HepG2 (cell line): ENCODE measurements around the gene SBK1. TPM values are rescaled to one million over a fixed set of nuclear protein-coding genes. Genes with fewer than 3 reads are reported as not detected.

Experiments
- CENPT ChIP-seq: sonication (generic); formaldehyde crosslinking; IDR thresholded peaks from 2 replicates; pipeline ENCODE4 v1.8.0; 2022; ENCODE audit warnings: low read depth, mild to moderate bottlenecking, moderate library complexity, missing genetic modification reagents
- HOXA3 ChIP-seq: sonication (generic); formaldehyde crosslinking; IDR thresholded peaks from 2 replicates; pipeline ENCODE4 v1.5.0; 2020; ENCODE audit warnings: missing genetic modification reagents
- IRX3 ChIP-seq: sonication (generic); formaldehyde crosslinking; IDR thresholded peaks from 2 replicates; pipeline ENCODE4 v1.8.1; 2023; ENCODE audit warnings: mild to moderate bottlenecking, low read depth, missing genetic modification reagents, borderline replicate concordance
- MTF2 ChIP-seq: sonication (generic); formaldehyde crosslinking; IDR thresholded peaks from 2 replicates; pipeline ENCODE4 v1.5.0; 2020; ENCODE audit warnings: missing genetic modification reagents, borderline replicate concordance
- PAX8 ChIP-seq: sonication (generic); formaldehyde crosslinking; IDR thresholded peaks from 2 replicates; pipeline ENCODE4 v1.8.0; 2022; ENCODE audit warnings: mild to moderate bottlenecking, missing genetic modification reagents, borderline replicate concordance
- POLR2A ChIP-seq, 2 experiments: IDR thresholded peaks; 2 replicates each; pipeline ENCODE4 v1.6.1; 2011; ENCODE audit warnings: low read depth in 2 of 2, low read length in 2 of 2, mild to moderate bottlenecking in 1 of 2, moderate library complexity in 1 of 2; ENCODE audit not compliant: insufficient read depth in 1 of 2
- POLR2AphosphoS5 ChIP-seq: IDR thresholded peaks from 2 replicates; pipeline ENCODE4 v1.6.1; 2012; ENCODE audit warnings: low read depth, low read length
- THAP11 ChIP-seq: IDR thresholded peaks from 2 replicates; pipeline ENCODE4 v1.6.1; 2016; ENCODE audit warnings: missing biosample characterization, missing genetic modification reagents
- ZBTB33 ChIP-seq: sonication (generic); formaldehyde crosslinking; IDR thresholded peaks from 2 replicates; pipeline ENCODE4 v1.4.0; 2020; ENCODE audit warnings: missing genetic modification reagents
- ZNF274 ChIP-seq: sonication (generic); formaldehyde crosslinking; IDR thresholded peaks from 2 replicates; pipeline ENCODE4 v1.5.1; 2020; ENCODE audit warnings: mild to moderate bottlenecking, missing genetic modification reagents
- ZNF292 ChIP-seq: sonication (generic); formaldehyde crosslinking; IDR thresholded peaks from 2 replicates; pipeline ENCODE4 v1.8.1; 2022; ENCODE audit warnings: mild to moderate bottlenecking, low read depth, missing genetic modification reagents, borderline replicate concordance
- ZNF580 ChIP-seq: IDR thresholded peaks from 2 replicates; pipeline ENCODE4 v1.6.1; 2016; ENCODE audit warnings: low read depth, borderline replicate concordance
- ZNF713 ChIP-seq: sonication (generic); formaldehyde crosslinking; IDR thresholded peaks from 2 replicates; pipeline ENCODE4 v1.4.0; 2020; ENCODE audit warnings: mild to moderate bottlenecking, missing genetic modification reagents
- ZNF720 ChIP-seq: sonication (generic); formaldehyde crosslinking; IDR thresholded peaks from 2 replicates; pipeline ENCODE4 v1.4.0; 2020; ENCODE audit warnings: missing genetic modification reagents
- ZNF790 ChIP-seq: sonication (generic); formaldehyde crosslinking; IDR thresholded peaks from 2 replicates; pipeline ENCODE4 v1.8.0; 2022; ENCODE audit warnings: missing genetic modification reagents, mild to moderate bottlenecking, borderline replicate concordance
- ZNF879 ChIP-seq: sonication (generic); formaldehyde crosslinking; IDR thresholded peaks from 2 replicates; pipeline ENCODE4 v1.8.1; 2023; ENCODE audit warnings: missing genetic modification reagents
- polyA plus RNA-seq, 8 experiments: library from polyadenylated mRNA; depleted of rRNA in 3 of 8; stranded (reverse) in 7 of 8; unstranded in 1 of 8; fragments of >200 nt; fragmentation: Illumina TruSeq in 4 of 8; extraction: Trizol in 4 of 8; gene quantifications; 2 replicates each; pipeline versions ENCODE4 v1.2.1 to v1.2.3, GENCODE V29; 2011 to 2016; ENCODE audit warnings: low read depth in 4 of 8, missing spikeins in 1 of 8, mixed read lengths in 1 of 8; ENCODE audit not compliant: insufficient read depth in 1 of 8
- total RNA-seq, 5 experiments: library from RNA; depleted of rRNA; stranded (reverse); fragments of >200 nt; fragmentation: Illumina TruSeq; extraction: Trizol; gene quantifications; 2 replicates each; pipeline ENCODE4 v1.2.3, GENCODE V29; 2016; ENCODE audit warnings: low read depth in 1 of 5
- TF ChIP-seq, protein P1 (sequence below): sonication (generic); formaldehyde crosslinking; IDR thresholded peaks from 2 replicates; pipeline ENCODE4 v1.4.0; 2020; ENCODE audit warnings: missing genetic modification reagents
- TF ChIP-seq, protein P2 (sequence below): sonication (generic); formaldehyde crosslinking; IDR thresholded peaks from 2 replicates; pipeline ENCODE4 v1.4.0; 2020; ENCODE audit warnings: low read depth, missing genetic modification reagents
- TF ChIP-seq, protein P3 (sequence below): sonication (generic); formaldehyde crosslinking; IDR thresholded peaks from 2 replicates; pipeline ENCODE4 v1.8.1; 2023; ENCODE audit warnings: mild to moderate bottlenecking, missing genetic modification reagents

The SBK1 gene
- total and polyA plus RNA-seq, 2 of the 13 experiments (the other 11 are each of a cell fraction or from before 2014, with no cell fraction given), result 0.15 to 0.17 TPM

DNA sequence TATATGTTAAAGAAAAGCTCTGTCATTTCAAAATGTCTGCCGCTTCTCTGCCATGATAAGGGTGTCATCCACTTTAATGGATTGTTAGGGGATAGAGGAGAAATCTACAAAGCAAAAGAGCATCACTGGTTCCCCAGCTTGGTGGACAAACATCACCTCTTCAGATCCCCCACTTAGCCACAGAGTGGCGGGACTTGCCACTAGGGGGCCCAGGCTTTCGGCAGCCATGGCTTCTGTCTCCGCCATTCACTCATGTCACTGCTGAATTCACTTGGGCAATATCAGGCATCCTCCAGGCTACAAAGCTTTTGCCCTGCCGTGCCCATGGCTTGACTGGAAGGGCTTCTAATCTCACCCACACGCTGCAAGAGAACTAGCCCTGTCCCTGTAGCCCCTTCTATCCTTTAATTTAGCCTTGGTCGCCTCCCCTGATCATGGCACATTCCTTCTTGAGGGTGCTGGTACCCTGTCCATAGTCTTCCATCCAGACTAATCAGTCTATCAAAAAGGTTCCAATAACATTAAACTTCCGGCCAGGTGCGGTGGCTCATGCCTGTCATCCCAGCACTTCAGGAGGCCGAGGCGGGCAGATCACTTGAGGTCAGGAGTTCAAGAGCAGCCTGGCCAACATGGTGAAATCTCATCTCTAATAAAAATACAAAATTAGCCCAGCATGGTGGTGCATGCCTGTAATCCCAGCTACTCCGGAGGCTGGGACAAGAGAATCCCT, 34.7 kb downstream of the SBK1 start (continued):
- TF ChIP-seq IRX3 (no peak), CENPT (no peak), ZNF790 (CRISPR knock-in tag) (no peak), ZNF580 (CRISPR knock-in tag) (peak; percentile 22; the same call in 1 of the 2 replicates), ZNF274 (CRISPR knock-in tag) (no peak), ZNF713 (CRISPR knock-in tag) (no peak), MTF2 (CRISPR knock-in tag) (no peak), ZNF879 (CRISPR knock-in tag) (no peak), POLR2A (IDR thresholded peaks at IDR 0.05; ENCODE audit: insufficient read depth in 1 of 2, low read depth in 2 of 2, low read length in 2 of 2) (no peak), ZBTB33 (0 out of 2 replicates have a peak, but pooled peaks have one; percentile 41), ZNF720 (CRISPR knock-in tag) (no peak), PAX8 (CRISPR knock-in tag) (no peak), ZNF292 (CRISPR knock-in tag) (no peak), HOXA3 (CRISPR knock-in tag) (peak; percentile 71; the same call in 1 of the 2 replicates), POLR2AphosphoS5 (no peak), THAP11 (CRISPR knock-in tag) (peak; percentile 58)
- TF ChIP-seq, protein P1, sequence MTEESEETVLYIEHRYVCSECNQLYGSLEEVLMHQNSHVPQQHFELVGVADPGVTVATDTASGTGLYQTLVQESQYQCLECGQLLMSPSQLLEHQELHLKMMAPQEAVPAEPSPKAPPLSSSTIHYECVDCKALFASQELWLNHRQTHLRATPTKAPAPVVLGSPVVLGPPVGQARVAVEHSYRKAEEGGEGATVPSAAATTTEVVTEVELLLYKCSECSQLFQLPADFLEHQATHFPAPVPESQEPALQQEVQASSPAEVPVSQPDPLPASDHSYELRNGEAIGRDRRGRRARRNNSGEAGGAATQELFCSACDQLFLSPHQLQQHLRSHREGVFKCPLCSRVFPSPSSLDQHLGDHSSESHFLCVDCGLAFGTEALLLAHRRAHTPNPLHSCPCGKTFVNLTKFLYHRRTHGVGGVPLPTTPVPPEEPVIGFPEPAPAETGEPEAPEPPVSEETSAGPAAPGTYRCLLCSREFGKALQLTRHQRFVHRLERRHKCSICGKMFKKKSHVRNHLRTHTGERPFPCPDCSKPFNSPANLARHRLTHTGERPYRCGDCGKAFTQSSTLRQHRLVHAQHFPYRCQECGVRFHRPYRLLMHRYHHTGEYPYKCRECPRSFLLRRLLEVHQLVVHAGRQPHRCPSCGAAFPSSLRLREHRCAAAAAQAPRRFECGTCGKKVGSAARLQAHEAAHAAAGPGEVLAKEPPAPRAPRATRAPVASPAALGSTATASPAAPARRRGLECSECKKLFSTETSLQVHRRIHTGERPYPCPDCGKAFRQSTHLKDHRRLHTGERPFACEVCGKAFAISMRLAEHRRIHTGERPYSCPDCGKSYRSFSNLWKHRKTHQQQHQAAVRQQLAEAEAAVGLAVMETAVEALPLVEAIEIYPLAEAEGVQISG, result no peak
- TF ChIP-seq, protein P2, sequence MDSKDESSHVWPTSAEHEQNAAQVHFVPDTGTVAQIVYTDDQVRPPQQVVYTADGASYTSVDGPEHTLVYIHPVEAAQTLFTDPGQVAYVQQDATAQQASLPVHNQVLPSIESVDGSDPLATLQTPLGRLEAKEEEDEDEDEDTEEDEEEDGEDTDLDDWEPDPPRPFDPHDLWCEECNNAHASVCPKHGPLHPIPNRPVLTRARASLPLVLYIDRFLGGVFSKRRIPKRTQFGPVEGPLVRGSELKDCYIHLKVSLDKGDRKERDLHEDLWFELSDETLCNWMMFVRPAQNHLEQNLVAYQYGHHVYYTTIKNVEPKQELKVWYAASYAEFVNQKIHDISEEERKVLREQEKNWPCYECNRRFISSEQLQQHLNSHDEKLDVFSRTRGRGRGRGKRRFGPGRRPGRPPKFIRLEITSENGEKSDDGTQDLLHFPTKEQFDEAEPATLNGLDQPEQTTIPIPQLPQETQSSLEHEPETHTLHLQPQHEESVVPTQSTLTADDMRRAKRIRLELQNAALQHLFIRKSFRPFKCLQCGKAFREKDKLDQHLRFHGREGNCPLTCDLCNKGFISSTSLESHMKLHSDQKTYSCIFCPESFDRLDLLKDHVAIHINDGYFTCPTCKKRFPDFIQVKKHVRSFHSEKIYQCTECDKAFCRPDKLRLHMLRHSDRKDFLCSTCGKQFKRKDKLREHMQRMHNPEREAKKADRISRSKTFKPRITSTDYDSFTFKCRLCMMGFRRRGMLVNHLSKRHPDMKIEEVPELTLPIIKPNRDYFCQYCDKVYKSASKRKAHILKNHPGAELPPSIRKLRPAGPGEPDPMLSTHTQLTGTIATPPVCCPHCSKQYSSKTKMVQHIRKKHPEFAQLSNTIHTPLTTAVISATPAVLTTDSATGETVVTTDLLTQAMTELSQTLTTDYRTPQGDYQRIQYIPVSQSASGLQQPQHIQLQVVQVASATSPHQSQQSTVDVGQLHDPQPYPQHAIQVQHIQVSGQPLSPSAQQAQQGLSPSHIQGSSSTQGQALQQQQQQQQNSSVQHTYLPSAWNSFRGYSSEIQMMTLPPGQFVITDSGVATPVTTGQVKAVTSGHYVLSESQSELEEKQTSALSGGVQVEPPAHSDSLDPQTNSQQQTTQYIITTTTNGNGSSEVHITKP (CRISPR knock-in tag), result 0 out of 2 replicates have a peak, but pooled peaks have one; percentile 38
- TF ChIP-seq, protein P3, sequence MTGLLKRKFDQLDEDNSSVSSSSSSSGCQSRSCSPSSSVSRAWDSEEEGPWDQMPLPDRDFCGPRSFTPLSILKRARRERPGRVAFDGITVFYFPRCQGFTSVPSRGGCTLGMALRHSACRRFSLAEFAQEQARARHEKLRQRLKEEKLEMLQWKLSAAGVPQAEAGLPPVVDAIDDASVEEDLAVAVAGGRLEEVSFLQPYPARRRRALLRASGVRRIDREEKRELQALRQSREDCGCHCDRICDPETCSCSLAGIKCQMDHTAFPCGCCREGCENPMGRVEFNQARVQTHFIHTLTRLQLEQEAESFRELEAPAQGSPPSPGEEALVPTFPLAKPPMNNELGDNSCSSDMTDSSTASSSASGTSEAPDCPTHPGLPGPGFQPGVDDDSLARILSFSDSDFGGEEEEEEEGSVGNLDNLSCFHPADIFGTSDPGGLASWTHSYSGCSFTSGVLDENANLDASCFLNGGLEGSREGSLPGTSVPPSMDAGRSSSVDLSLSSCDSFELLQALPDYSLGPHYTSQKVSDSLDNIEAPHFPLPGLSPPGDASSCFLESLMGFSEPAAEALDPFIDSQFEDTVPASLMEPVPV (CRISPR knock-in tag), result no peak
